Lower leg skin (tissue), 4 donors: ENCODE measurements around the gene PTPRN. TPM values are rescaled to one million over a fixed set of nuclear protein-coding genes. Genes with fewer than 3 reads are reported as not detected.

Source experiments
- DNase-seq, 2 donors: peaks; one replicate each; pipeline ENCODE4 v3.0.0-alpha.2; 2019; ENCODE audit warnings: low spot score in 2 of 2
- H3K4me3 ChIP-seq: fragments of 200-600 bp; sonication (generic); 2 replicates; pipeline ENCODE4 v1.5.1; 2017; ENCODE audit warnings: mild to moderate bottlenecking, low read depth; ENCODE audit not compliant: poor library complexity, severe bottlenecking
- POLR2A ChIP-seq, 2 donors: fragments of 450-650 bp; IDR thresholded peaks; one replicate each; pipeline ENCODE4 v1.6.1; 2016 to 2017; ENCODE audit warnings: antibody characterized with exemption in 2 of 2, mild to moderate bottlenecking in 1 of 2, moderate library complexity in 1 of 2
- WGBS, 2 donors: methylation state at CpG; one replicate each; pipeline ENCODE4 v1.1.5; 2018; 5-methylcytosine and 5-hydroxymethylcytosine counted together
- intact Hi-C: fragments of 100-400 bp; cut with DNase I; formaldehyde crosslinking; loops from one replicate; pipeline ENCODE4 v1.15.0; 2023; ENCODE audit warnings: low total_unique reads
- total RNA-seq, 4 donors: library from RNA; depleted of rRNA; stranded (reverse); fragments of >200 nt; gene quantifications; one replicate each; pipeline ENCODE4 v1.1.0, GENCODE V29; 2016
- TF ChIP-seq, protein P1 (sequence below), 3 donors: fragments of 450-650 bp; IDR thresholded peaks; one replicate each; pipeline ENCODE4 v1.5.1; 2016; ENCODE audit warnings: antibody characterized with exemption in 3 of 3, mild to moderate bottlenecking in 3 of 3, moderate library complexity in 2 of 3

PTPRN gene
- total RNA-seq, 4 donors from 2014 or later, result 0.23 TPM; not detected in 3

DNA sequence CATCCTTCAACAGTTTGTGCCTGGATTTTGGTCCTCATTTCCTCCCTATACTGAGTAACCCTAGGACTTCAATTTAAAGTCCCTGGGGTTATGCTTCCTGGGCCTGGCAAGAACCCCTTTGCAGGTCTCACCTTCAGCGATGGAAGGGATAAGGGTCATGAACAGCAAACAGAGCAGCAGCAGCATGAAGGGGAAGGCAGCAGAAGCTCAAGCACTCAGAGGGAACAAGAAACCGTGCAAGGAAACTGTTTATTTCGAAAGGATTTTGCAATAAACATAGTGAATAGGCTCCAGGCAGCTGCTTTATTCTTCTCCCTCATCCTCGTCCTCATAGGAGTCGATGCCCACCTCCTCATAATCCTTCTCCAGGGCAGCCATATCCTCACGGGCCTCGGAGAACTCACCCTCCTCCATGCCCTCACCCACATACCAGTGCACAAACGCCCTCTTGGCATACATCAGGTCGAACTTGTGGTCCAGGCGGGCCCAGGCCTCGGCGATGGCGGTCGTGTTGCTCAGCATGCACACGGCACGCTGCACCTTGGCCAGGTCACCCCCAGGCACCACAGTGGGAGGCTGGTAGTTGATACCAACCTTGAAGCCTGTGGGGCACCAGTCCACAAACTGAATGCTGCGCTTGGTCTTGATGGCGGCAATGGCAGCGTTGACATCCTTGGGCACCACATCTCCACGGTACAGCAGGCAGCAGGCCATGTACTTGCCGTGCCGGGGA, 59.0 kb downstream of the PTPRN start:
- H3K4me3 ChIP-seq, result no peak overlapping the region
- intact Hi-C loops, result no loop called here
- no peak for DNase-seq
- 50 to 57% methylated on average over 18 to 22 of the region's 22 CpGs for WGBS, 2 donors
- no peak for TF ChIP-seq POLR2A (IDR thresholded peaks at IDR 0.05)
- TF ChIP-seq, protein P1, sequence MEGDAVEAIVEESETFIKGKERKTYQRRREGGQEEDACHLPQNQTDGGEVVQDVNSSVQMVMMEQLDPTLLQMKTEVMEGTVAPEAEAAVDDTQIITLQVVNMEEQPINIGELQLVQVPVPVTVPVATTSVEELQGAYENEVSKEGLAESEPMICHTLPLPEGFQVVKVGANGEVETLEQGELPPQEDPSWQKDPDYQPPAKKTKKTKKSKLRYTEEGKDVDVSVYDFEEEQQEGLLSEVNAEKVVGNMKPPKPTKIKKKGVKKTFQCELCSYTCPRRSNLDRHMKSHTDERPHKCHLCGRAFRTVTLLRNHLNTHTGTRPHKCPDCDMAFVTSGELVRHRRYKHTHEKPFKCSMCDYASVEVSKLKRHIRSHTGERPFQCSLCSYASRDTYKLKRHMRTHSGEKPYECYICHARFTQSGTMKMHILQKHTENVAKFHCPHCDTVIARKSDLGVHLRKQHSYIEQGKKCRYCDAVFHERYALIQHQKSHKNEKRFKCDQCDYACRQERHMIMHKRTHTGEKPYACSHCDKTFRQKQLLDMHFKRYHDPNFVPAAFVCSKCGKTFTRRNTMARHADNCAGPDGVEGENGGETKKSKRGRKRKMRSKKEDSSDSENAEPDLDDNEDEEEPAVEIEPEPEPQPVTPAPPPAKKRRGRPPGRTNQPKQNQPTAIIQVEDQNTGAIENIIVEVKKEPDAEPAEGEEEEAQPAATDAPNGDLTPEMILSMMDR (IDR thresholded peaks at IDR 0.05), result no peak

- WGBS, 2 donors, result 13 to 23% methylated on average over 7 of the region's 7 CpGs
- intact Hi-C loops, result no loop called here
- H3K4me3 ChIP-seq, result no peak overlapping the region
- peak; percentile 84 to 95 for DNase-seq
- TF ChIP-seq, protein P1 (IDR thresholded peaks at IDR 0.05), result no peak
- TF ChIP-seq POLR2A (IDR thresholded peaks at IDR 0.05), result no peak
Observed at GRCh38 chr2:219249203-219249980, 59.8 kb downstream of the PTPRN start.

GRCh38 chr2:219248845-219249202, 60.4 kb downstream of the PTPRN start:
- DNase-seq, result no peak
- 32 to 54% methylated on average over 2 of the region's 2 CpGs for WGBS, 2 donors
- TF ChIP-seq, protein P1 (IDR thresholded peaks at IDR 0.05), result no peak
- TF ChIP-seq POLR2A (IDR thresholded peaks at IDR 0.05), result no peak
- no peak overlapping the region for H3K4me3 ChIP-seq
- intact Hi-C loops, result no loop called here

- no peak for TF ChIP-seq POLR2A (IDR thresholded peaks at IDR 0.05)
- TF ChIP-seq, protein P1 (IDR thresholded peaks at IDR 0.05), result no peak
- intact Hi-C loops, result no loop called here
- WGBS, 2 donors, result 78 to 88% methylated on average over 17 of the region's 17 CpGs
- no peak overlapping the region for H3K4me3 ChIP-seq
- DNase-seq, result no peak
Observed at GRCh38 chr2:219247678-219248642, 61.2 kb downstream of the PTPRN start.

GRCh38 chr2:219246559-219246958, 62.6 kb downstream of the PTPRN start:
- 94 to 95% methylated on average over 10 of the region's 10 CpGs for WGBS, 2 donors
- DNase-seq, result no peak
- no peak overlapping the region for H3K4me3 ChIP-seq
- TF ChIP-seq POLR2A (IDR thresholded peaks at IDR 0.05), result no peak
- TF ChIP-seq, protein P1 (IDR thresholded peaks at IDR 0.05), result no peak
- intact Hi-C loops, result no loop called here
